Activated T-cell treated with anti-CD3 and anti-CD28 coated beads, Interleukin-2, amount 50 U/mL, for 4 hours (primary cell): ENCODE measurements around the gene LGI4. TPM values are rescaled to one million over a fixed set of nuclear protein-coding genes. Genes with fewer than 3 reads are reported as not detected.
A peak's percentile ranks its signal among the peaks of the same experiment; 100 is the strongest.
"Not testable (repeated sequence)": the region's sequence is repeated elsewhere in the genome, so short reads cannot be mapped to it uniquely, and the experiment has no call there.

Experiments
- ATAC-seq, 2 donors: fragments of 200-7000 bp; cut with Tn5 transposase; one replicate each; pipeline ENCODE4 v1.10.0; 2021
- DNase-seq: peaks from one replicate; pipeline ENCODE4 v3.0.0-alpha.2; 2020
- H3K27me3 Mint-ChIP-seq: one replicate; pipeline ENCODE4 v1.8.0; 2021; ENCODE audit warnings: low read depth, mixed read lengths
- H3K36me3 Mint-ChIP-seq: one replicate; pipeline ENCODE4 v1.8.0; 2022; ENCODE audit warnings: mixed read lengths; ENCODE audit not compliant: insufficient read depth
- H3K4me1 Mint-ChIP-seq: one replicate; pipeline ENCODE4 v1.8.0; 2021; ENCODE audit warnings: low read depth, mixed read lengths
- H3K4me3 Mint-ChIP-seq: one replicate; pipeline ENCODE4 v1.8.0; 2021; ENCODE audit warnings: mild to moderate bottlenecking, moderate library complexity, mixed read lengths
- H3K9me3 Mint-ChIP-seq: one replicate; pipeline ENCODE4 v1.8.0; 2021; ENCODE audit warnings: mixed read lengths
- total RNA-seq, 3 donors: library from RNA; stranded (reverse); gene quantifications; one replicate each; pipeline ENCODE4 v1.2.1, GENCODE V29; 2021

Gene LGI4
- total RNA-seq, 3 donors from 2014 or later: 0.14 TPM; not detected in 2

DNA sequence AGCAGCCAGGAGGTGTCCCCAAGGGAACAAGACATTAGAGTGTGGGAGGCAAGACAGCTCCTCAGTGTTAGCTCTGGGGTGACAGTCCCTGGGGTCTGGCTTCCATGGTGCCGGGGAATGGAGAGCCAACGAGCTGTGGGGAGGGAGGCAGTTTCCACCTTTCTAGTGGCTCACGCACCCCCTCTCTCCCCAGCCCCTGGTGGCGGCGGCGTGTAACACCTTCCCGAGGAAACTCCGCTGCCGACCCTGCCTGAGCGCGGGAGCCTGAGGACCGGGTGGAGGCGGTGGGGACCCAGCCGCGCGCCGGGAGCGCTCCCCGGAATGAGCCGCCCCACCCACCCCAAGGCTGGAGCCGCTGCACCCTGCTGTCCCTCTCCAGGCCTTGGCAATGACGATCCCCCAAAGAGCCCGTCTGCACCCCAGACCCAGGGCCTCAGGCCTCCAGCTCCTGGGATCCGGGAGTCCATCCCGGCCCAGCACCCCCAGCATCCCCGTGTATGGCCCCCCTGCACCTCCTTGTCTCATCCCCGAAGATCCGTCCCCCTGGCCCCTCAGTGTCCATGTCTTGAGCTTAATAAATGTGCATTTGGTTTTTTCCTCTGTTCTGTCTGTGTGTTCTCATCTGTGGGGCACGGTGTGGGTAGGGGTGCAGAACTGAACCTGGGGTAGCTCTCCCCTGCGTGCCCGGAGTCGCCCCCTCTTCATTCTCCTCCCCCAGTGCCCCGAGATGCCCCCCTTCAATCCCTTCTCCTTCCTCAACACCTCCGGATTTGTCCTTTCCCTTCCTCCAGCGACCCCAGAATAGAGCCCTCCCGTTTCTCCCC, 19.1 kb upstream of the LGI4 start:
- H3K27me3 Mint-ChIP-seq: no peaks in the 10 kb centered on the region
- peak overlapping the region; percentile 99 for H3K4me3 Mint-ChIP-seq
- peak; percentile 53 to 62 for ATAC-seq
- H3K9me3 Mint-ChIP-seq: no peaks in the 10 kb centered on the region
- peaks cover 40% of the 10 kb centered on the region for H3K4me1 Mint-ChIP-seq
- peaks cover 23% of the 10 kb centered on the region for H3K36me3 Mint-ChIP-seq
- peak; percentile 74 for DNase-seq

DNA sequence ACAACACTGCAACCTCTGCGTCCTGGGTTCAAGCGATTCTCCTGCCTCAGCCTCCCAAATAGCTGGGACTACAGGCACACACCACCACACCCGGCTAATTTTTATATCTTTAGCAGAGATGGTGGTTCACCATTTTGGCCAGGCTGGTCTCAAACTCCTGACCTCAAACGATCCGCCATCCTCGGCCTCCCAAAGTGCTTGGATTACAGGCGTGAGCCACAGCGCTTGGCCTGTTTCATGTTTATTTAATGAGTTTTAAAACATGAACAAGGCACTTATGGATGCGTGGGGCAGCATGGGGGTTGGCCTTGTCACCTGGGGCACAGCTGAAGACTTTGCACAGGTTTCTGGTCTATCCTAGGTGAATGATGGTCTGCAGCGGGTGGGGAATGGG, 18.3 kb upstream of the LGI4 start:
- peaks cover 32% of the 10 kb centered on the region for H3K4me1 Mint-ChIP-seq
- H3K36me3 Mint-ChIP-seq: peaks cover 15% of the 10 kb centered on the region
- H3K9me3 Mint-ChIP-seq, ATAC-seq, H3K27me3 Mint-ChIP-seq, DNase-seq: not testable (repeated sequence)
- H3K4me3 Mint-ChIP-seq: peak overlapping the region; percentile 99

DNA sequence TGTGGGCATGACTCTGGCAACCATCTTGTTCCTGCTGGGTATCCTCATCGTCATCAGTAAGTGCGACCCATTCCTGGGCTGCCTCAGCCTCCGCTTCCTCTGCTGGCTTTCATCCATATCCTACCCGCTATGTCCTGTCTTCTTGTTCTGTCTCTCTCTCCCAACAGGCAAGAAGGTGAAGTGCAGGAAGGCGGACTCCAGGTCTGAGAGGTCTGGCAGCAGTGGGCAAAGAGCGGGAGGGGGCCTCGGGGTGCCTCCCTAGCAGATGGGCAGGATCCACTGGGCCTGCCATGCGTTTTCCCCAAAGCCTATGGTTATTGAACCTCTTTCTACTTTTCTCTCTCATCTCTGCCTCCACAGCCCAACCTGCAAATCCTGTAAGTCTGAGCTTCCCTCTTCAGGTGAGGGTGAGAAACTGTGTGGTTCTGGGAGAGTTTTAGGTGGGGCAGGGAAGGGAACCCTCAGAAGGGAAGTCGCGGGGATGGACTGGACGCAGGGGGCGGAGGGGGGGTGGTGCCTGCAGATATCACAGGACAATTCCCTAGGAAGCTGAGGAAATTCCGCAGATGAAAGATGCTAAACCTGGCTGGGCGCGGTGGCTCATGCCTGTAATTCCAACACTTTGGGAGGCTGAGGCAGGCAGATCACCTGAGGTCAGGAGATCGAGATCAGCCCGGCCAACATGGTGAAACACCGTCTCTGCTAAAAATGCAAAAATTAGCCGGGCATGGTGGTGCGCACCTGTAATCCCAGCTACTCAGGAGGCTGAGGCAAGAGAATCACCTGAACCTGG, 16.6 kb upstream of the LGI4 start:
- H3K4me1 Mint-ChIP-seq: peaks cover 16% of the 10 kb centered on the region
- H3K4me3 Mint-ChIP-seq: no peak overlapping the region
- no peak for DNase-seq
- H3K27me3 Mint-ChIP-seq: no peaks in the 10 kb centered on the region
- H3K9me3 Mint-ChIP-seq: no peaks in the 10 kb centered on the region
- H3K36me3 Mint-ChIP-seq: peaks cover 8% of the 10 kb centered on the region
- no peak for ATAC-seq

GRCh38 chr19:35150445-35150844, 15.6 kb upstream of the LGI4 start:
- Mint-ChIP-seq H3K27me3 (no peaks in the 10 kb centered on the region), H3K4me1 (peaks cover 8% of the 10 kb centered on the region), H3K9me3 (no peaks in the 10 kb centered on the region), H3K4me3 (no peak overlapping the region), H3K36me3 (no peaks in the 10 kb centered on the region)
- ATAC-seq (no peak), DNase-seq (no peak)

- H3K9me3 Mint-ChIP-seq: no peaks in the 10 kb centered on the region
- H3K27me3 Mint-ChIP-seq: no peaks in the 10 kb centered on the region
- no peaks in the 10 kb centered on the region for H3K36me3 Mint-ChIP-seq
- no peak overlapping the region for H3K4me3 Mint-ChIP-seq
- DNase-seq: no peak
- no peak for ATAC-seq
- H3K4me1 Mint-ChIP-seq: peaks cover 14% of the 10 kb centered on the region
These were observed 14.6 kb upstream of the LGI4 start for GRCh38 chr19:35149463-35149862.

DNA sequence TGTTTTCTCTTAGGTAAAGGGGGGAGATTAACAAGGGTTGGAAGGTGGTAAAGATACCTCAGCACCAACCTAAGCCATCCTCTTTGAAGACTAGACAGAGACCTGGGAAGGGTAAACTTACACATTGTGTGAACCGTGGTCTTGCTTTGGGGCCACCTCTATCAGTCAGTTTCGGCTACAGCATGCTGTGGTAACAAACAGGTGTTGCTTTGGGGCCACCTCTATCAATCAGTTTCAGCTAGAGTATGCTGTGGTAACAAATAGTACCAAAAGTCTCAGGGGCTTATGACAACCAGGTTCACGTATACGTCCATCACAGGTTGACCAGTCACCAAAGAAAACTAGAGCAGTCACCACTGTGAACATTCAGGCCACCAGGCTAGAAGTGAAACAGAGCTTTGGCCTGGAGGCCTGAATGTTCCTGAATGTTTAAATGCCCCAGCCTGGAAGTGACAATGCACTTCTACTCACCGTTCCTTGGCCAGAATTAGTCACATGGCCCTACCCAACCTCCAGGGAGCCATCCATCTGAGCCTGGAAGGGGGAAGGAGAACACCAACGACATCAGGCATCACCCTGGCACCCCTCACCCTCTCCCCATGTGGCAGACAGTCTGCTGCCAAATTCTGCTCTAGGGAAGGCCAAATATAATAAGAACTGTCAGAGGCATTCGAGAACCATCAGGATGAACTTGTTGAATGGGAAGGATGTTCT, 12.0 kb upstream of the LGI4 start:
- Mint-ChIP-seq H3K9me3 (no peaks in the 10 kb centered on the region), H3K4me1 (peaks cover 20% of the 10 kb centered on the region), H3K36me3 (no peaks in the 10 kb centered on the region), H3K27me3 (no peaks in the 10 kb centered on the region), H3K4me3 (no peak overlapping the region)
- DNase-seq (no peak), ATAC-seq (no peak)

DNA sequence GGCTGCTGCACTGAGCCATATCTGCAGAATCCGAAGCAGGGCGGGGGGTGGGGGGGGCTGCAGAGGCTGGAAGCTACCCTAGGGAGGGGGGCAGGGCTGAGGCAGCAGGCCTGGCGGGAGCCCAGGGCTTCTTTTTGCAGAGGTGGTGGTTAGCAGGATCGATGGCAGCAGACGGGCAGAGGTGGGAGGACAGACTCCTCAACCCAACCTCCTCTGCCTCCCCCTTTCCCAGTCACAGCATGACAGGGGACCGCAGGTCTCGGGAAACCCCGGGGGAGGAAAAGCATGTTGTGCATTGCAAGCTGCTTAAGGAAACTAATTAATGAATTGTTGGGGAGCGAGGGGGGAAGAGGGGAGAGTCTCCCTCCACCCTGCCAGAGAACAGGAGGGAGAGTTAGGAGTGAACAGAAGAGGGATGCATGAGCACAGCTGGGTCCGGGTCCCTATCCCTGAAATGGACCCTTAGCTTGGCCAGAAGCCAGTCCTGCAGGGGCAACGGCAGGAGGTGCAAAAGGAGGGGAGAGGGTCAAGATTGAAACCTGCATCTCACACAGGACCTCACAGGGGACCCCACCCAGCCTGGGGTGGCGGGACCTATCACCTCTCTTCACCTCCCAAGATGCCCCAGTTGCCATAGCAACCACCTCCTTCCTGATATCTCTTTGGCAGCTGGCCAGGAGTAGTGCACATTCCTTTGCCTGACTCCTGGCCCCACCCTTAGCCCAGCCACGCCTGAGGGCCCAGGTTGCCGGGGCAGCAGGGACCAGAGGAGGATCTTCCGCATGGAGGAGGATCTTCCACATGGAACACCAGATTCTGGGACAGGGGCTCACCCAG, 10.0 kb upstream of the LGI4 start:
- H3K4me3 Mint-ChIP-seq: no peak overlapping the region
- H3K36me3 Mint-ChIP-seq: no peaks in the 10 kb centered on the region
- no peaks in the 10 kb centered on the region for H3K27me3 Mint-ChIP-seq
- H3K9me3 Mint-ChIP-seq: no peaks in the 10 kb centered on the region
- no peak for ATAC-seq
- H3K4me1 Mint-ChIP-seq: peaks cover 31% of the 10 kb centered on the region
- no peak for DNase-seq

DNA sequence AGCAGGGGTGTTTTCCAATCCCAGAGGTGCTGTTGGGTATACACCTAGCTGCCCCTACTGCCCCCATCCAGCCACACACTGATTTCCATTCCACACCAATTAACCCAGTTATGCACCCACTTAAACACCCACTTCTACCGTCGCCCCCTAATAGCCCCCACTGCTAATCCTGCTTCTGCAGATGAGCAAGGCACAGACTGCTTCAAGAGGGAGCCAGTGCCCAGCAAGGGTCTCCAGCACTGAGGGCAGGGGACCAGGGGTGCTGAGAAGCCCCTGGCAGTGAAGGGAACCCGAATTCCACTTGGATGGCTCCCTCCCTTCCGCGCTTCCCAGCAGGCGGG, 9.4 kb upstream of the LGI4 start:
- DNase-seq: no peak
- no peaks in the 10 kb centered on the region for H3K36me3 Mint-ChIP-seq
- peaks cover 31% of the 10 kb centered on the region for H3K4me1 Mint-ChIP-seq
- H3K27me3 Mint-ChIP-seq: no peaks in the 10 kb centered on the region
- no peaks in the 10 kb centered on the region for H3K9me3 Mint-ChIP-seq
- no peak overlapping the region for H3K4me3 Mint-ChIP-seq
- ATAC-seq: no peak

DNA sequence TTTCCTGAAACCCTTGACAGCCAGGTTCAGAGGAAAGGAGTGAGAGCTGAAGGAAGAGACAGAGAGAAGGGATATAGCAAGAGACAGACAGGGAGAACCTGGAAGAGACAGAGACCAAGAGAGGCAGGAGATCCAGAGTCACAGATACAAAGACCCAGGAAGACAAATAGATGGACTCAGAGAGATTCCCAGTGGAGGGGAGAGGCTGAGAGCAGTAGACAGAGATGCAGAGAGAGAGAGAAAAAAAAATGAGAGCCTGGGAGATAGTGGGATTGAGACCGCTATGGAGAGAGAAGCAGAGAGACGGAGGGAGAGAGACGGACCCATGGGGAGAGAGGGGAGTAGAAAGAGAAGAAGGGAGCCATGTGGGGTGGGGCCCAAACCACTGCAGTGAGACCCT, 9.0 kb upstream of the LGI4 start:
- H3K4me3 Mint-ChIP-seq: no peak overlapping the region
- peaks cover 31% of the 10 kb centered on the region for H3K4me1 Mint-ChIP-seq
- no peak for ATAC-seq

DNA sequence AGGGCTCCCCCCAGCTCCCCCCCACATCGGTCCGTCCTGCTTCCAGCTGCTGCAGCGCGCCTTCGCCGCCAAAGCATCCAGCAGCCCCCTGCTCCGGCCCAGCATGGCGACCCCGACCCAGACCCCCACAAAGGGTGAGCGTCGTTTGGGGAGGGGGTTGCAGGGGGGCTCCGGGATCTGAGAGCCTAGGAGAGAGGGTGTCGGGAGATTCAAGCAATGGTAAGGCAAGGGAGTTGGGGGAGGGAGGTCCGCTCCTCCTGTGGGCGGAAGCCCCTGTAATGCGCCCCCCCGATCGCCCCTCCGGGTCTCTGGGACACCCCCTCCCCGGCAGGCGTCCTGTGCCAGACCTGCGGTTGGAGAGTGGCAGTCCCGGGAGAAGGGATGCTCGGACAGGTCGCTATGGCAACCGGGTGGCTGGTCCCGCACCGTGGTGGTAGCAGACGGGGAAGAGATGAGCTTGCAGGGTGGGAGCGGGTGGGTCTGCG, 8.4 kb upstream of the LGI4 start, which contains the start of gene FXYD7:
Gene FXYD7, plus strand, starts transcription at position 25 of the 485 bp plus-strand sequence. Its CDS starts 79 bp downstream, at position 104.
- Mint-ChIP-seq H3K9me3 (no peaks in the 10 kb centered on the region), H3K36me3 (no peaks in the 10 kb centered on the region), H3K4me3 (peak within 1 kb of the TSS; percentile 76), H3K4me1 (peaks cover 31% of the 10 kb centered on the region), H3K27me3 (no peaks in the 10 kb centered on the region)
- ATAC-seq (no peak), DNase-seq (no peak)

More for the DNA sequence above, 9.0 kb upstream of the LGI4 start:
- no peak for DNase-seq
- H3K27me3 Mint-ChIP-seq: no peaks in the 10 kb centered on the region
- H3K9me3 Mint-ChIP-seq: no peaks in the 10 kb centered on the region
- no peaks in the 10 kb centered on the region for H3K36me3 Mint-ChIP-seq

DNA sequence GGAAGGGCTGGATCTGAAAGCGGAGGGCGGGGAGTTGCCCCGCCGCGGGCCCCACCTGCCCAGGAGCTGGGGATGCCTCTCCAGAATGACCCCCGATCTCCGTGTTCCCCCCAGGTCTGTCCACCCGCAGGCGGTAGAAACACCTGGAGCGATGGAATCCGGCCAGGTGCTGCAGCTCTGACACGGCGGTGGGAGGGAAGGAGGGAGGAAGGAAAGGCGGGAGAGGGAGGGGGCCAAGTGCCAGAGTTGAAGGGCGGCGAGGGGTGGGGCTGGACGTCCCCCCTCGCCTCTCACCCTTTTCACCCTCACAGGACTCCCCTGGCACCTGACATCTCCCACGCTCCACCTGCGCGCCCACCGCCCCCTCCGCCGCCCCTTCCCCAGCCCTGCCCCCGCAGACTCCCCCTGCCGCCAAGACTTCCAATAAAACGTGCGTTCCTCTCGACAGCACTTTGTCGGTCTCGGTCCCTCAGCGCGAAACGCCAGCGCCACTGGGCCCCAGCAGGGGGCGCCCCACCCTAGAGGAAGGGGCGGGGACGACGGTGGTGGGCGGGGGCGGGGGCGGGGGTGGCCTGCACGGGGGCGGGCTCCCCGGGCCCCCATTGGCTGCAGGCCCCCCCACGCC, 7.9 kb upstream of the LGI4 start:
- peak; percentile 70 for DNase-seq
- Mint-ChIP-seq H3K4me1 (peaks cover 31% of the 10 kb centered on the region), H3K4me3 (peak overlapping the region; percentile 76), H3K36me3 (no peaks in the 10 kb centered on the region), H3K9me3 (no peaks in the 10 kb centered on the region), H3K27me3 (no peaks in the 10 kb centered on the region)
- ATAC-seq: peak in 1 of 2 donors; percentile 15

- peaks cover 34% of the 10 kb centered on the region for H3K4me1 Mint-ChIP-seq
- peak; percentile 7 to 8 for ATAC-seq
- no peaks in the 10 kb centered on the region for H3K36me3 Mint-ChIP-seq
- peak overlapping the region; percentile 76 for H3K4me3 Mint-ChIP-seq
- H3K27me3 Mint-ChIP-seq: no peaks in the 10 kb centered on the region
- no peak for DNase-seq
- H3K9me3 Mint-ChIP-seq: no peaks in the 10 kb centered on the region
These were observed 7.2 kb upstream of the LGI4 start for GRCh38 chr19:35141837-35142605.
